Ishikawa (cell line): ENCODE measurements around the gene HELZ.

ENCODE experiments used
- CEBPB ChIP-seq: IDR thresholded peaks from 2 replicates; pipeline ENCODE4 v1.6.1; 2012
- CREB1 ChIP-seq: IDR thresholded peaks from 2 replicates; pipeline ENCODE4 v1.6.1; 2012; ENCODE audit warnings: low read depth
- EGR1 ChIP-seq: IDR thresholded peaks from 2 replicates; pipeline ENCODE4 v1.6.1; 2012
- EP300 ChIP-seq: IDR thresholded peaks from 2 replicates; pipeline ENCODE4 v1.6.1; 2012; ENCODE audit warnings: borderline replicate concordance
- FOXM1 ChIP-seq: IDR thresholded peaks from 2 replicates; pipeline ENCODE4 v1.6.1; 2012; ENCODE audit warnings: low read depth, borderline replicate concordance
- MAX ChIP-seq: IDR thresholded peaks from 2 replicates; pipeline ENCODE4 v1.6.1; 2012
- NFIC ChIP-seq: IDR thresholded peaks from 2 replicates; pipeline ENCODE4 v1.6.1; 2012
- RAD21 ChIP-seq: IDR thresholded peaks from 2 replicates; pipeline ENCODE4 v1.6.1; 2012; ENCODE audit warnings: low read depth
- REST ChIP-seq: IDR thresholded peaks from 2 replicates; pipeline ENCODE4 v1.6.1; 2012; ENCODE audit warnings: low read depth, mild to moderate bottlenecking
- TAF1 ChIP-seq: IDR thresholded peaks from 2 replicates; pipeline ENCODE4 v1.6.1; 2012; ENCODE audit warnings: low read depth, mild to moderate bottlenecking
- TCF12 ChIP-seq: IDR thresholded peaks from 2 replicates; pipeline ENCODE4 v1.6.1; 2012; ENCODE audit warnings: low read depth
- TEAD4 ChIP-seq: IDR thresholded peaks from 2 replicates; pipeline ENCODE4 v1.6.1; 2012
- USF1 ChIP-seq: IDR thresholded peaks from 2 replicates; pipeline ENCODE4 v1.6.1; 2012
- YY1 ChIP-seq: IDR thresholded peaks from 2 replicates; pipeline ENCODE4 v1.6.1; 2012; ENCODE audit warnings: low read depth
- ZBTB7A ChIP-seq: IDR thresholded peaks from 2 replicates; pipeline ENCODE4 v1.6.1; 2012; ENCODE audit warnings: low read depth

The HELZ gene

GRCh38 chr17:67050066-67050465 lies 194.9 kb downstream of the HELZ start:
- TF ChIP-seq NFIC (no peak), CREB1 (no peak), FOXM1 (no peak), TAF1 (no peak), USF1 (no peak), YY1 (no peak), REST (no peak), TEAD4 (no peak), MAX (no peak), EGR1 (no peak), CEBPB (no peak), EP300 (no peak), TCF12 (no peak), ZBTB7A (no peak), RAD21 (no peak)

- no peak for TF ChIP-seq RAD21
- TF ChIP-seq CEBPB, result no peak
- TF ChIP-seq CREB1, result no peak
- no peak for TF ChIP-seq ZBTB7A
- no peak for TF ChIP-seq MAX
- no peak for TF ChIP-seq NFIC
- TF ChIP-seq FOXM1, result no peak
- no peak for TF ChIP-seq TCF12
- TF ChIP-seq TEAD4, result no peak
- TF ChIP-seq TAF1, result no peak
- no peak for TF ChIP-seq REST
- TF ChIP-seq YY1, result no peak
- TF ChIP-seq EGR1, result no peak
These were observed 195.8 kb downstream of the HELZ start for GRCh38 chr17:67049025-67049739.

GRCh38 chr17:67047382-67047781 lies 197.6 kb downstream of the HELZ start:
- no peak for TF ChIP-seq EP300
- no peak for TF ChIP-seq CEBPB
- TF ChIP-seq ZBTB7A, result no peak
- TF ChIP-seq RAD21, result no peak

GRCh38 chr17:67046398-67046797 lies 198.6 kb downstream of the HELZ start:
- TF ChIP-seq CEBPB, result no peak
- TF ChIP-seq YY1, result no peak
- no peak for TF ChIP-seq CREB1
- no peak for TF ChIP-seq REST

GRCh38 chr17:67044940-67045339 lies 200.1 kb downstream of the HELZ start:
- no peak for TF ChIP-seq YY1
- no peak for TF ChIP-seq CEBPB
- no peak for TF ChIP-seq TEAD4
- TF ChIP-seq TCF12, result no peak
- no peak for TF ChIP-seq NFIC
- TF ChIP-seq FOXM1, result no peak
- TF ChIP-seq ZBTB7A, result no peak
- TF ChIP-seq EGR1, result no peak
- no peak for TF ChIP-seq EP300
- no peak for TF ChIP-seq TAF1
- TF ChIP-seq CREB1, result no peak
- no peak for TF ChIP-seq REST
- TF ChIP-seq RAD21, result no peak
- TF ChIP-seq MAX, result no peak
